Stomach (tissue), 9 donors: ENCODE measurements around the gene SOST. TPM values are rescaled to one million over a fixed set of nuclear protein-coding genes. Genes with fewer than 3 reads are reported as not detected.

Source experiments
- DNase-seq, 2 donors: peaks; one replicate each; pipeline versions ENCODE4 v3.0.0 to v3.0.0-alpha.2; 2013 to 2019
- H3K27ac ChIP-seq, 5 donors: fragments of 200-600 bp in 4 of 5; sonication (generic) in 4 of 5; one replicate each; pipeline ENCODE4 v1.5.1; 2013 to 2019; ENCODE audit warnings: mild to moderate bottlenecking in 1 of 5, moderate library complexity in 1 of 5
- H3K27me3 ChIP-seq, 3 donors: fragments of 200-600 bp; sonication (generic); one replicate each; pipeline ENCODE4 v1.5.1; 2017 to 2019; ENCODE audit warnings: mixed run types in 1 of 3
- H3K36me3 ChIP-seq, 4 donors: fragments of 200-600 bp; sonication (generic); 1 replicate in 3 of 4; 2 replicates in 1 of 4; pipeline ENCODE4 v1.5.1; 2016 to 2019
- H3K4me1 ChIP-seq, 4 donors: fragments of 200-600 bp; sonication (generic); one replicate each; pipeline ENCODE4 v1.5.1; 2016 to 2019
- H3K4me3 ChIP-seq, 4 donors: fragments of 200-600 bp; sonication (generic) in 3 of 4; one replicate each; pipeline ENCODE4 v1.5.1; 2016 to 2019; ENCODE audit warnings: mild to moderate bottlenecking in 1 of 4
- H3K9me3 ChIP-seq, 4 donors: fragments of 200-600 bp; sonication (generic); one replicate each; pipeline ENCODE4 v1.5.1; 2016 to 2019
- EP300 ChIP-seq: sonication (generic); formaldehyde crosslinking; IDR thresholded peaks from one replicate; pipeline ENCODE4 v1.6.1; 2017; ENCODE audit warnings: antibody characterized with exemption
- POLR2A ChIP-seq, 4 donors: fragments of 450-650 bp; IDR thresholded peaks; one replicate each; pipeline ENCODE4 v1.6.1; 2016; ENCODE audit warnings: antibody characterized with exemption in 4 of 4, control low read depth in 2 of 4, mild to moderate bottlenecking in 1 of 4, moderate library complexity in 1 of 4
- POLR2AphosphoS5 ChIP-seq, 3 donors: sonication (generic); formaldehyde crosslinking; IDR thresholded peaks; one replicate each; pipeline ENCODE4 v1.6.1; 2016; ENCODE audit warnings: antibody characterized with exemption in 3 of 3
- WGBS, 5 donors: extraction: QIAGEN DNeasy Blood & Tissue Kit in 3 of 5; methylation state at CpG; one replicate each; pipeline versions ENCODE4 v1.1.5 to v1.1.7; 2013 to 2018; 5-methylcytosine and 5-hydroxymethylcytosine counted together
- intact Hi-C: fragments of 100-400 bp; cut with DNase I; formaldehyde crosslinking; loops from one replicate; pipeline ENCODE4 v1.15.1; 2023; ENCODE audit warnings: low total_unique reads
- polyA plus RNA-seq, 3 donors: library from polyadenylated mRNA; stranded (reverse); fragments of 200-250 nt; gene quantifications; one replicate each; pipeline ENCODE4 v1.2.3, GENCODE V29; 2013
- total RNA-seq, 5 donors: library from RNA; depleted of rRNA; stranded (reverse); fragments of >200 nt; gene quantifications; one replicate each; pipeline versions ENCODE4 v1.1.0 to v1.2.3, GENCODE V29; 2014 to 2016
- TF ChIP-seq, protein P1 (sequence below), 7 experiments: fragments of 450-650 bp in 4 of 7; fragments of 200-600 bp in 3 of 7; sonication (generic) in 3 of 7; IDR thresholded peaks; one replicate each; pipeline ENCODE4 v1.5.1; 2016 to 2019; ENCODE audit warnings: antibody characterized with exemption in 7 of 7, control low read depth in 2 of 7, mild to moderate bottlenecking in 1 of 7
- donor health status: healthy with polysubstance abuse.
- donor health status: Bipolar disorder and iron deficiency.
- donor health status: healthy.

The SOST gene
- total and polyA plus RNA-seq, 8 donors, result not detected

DNA sequence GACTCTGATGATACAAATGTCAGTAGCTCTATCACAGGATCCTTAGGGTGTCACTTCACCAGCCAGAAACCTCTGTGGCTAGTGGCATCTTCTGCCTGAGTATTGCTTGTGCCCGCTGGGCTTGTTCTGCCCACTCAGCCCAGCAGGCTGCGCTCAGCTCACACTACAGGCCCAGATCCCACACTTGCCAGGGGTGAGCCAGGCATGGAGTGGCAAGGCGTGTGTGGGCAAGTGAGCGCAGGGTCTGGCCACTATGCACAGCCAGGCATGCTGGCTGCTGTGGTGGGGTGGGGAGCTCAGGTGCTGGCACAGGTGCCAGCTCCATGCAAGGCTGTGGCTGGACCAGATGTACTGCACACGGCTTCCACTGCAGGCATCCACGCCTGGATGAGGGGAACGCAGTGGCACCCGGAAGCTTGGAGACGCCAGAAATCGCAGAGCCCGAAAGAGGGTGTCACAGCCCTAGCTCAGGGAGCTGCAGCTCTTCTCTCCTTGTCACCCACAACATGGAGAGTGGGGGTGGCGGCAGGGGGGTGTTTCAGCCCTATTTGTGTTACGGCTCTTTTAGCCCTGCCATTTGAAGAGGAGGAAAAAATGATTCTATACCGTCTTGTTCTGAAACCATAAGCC lies 31.8 kb upstream of the SOST start:
- no peak overlapping the region for H3K4me3 ChIP-seq
- no peak for DNase-seq
- peaks cover 0 to 7% (median 0%) of the 10 kb centered on the region in 3 donors for H3K27me3 ChIP-seq
- H3K4me1 ChIP-seq, result no peaks in the 10 kb centered on the region
- no peak overlapping the region for H3K27ac ChIP-seq
- 76 to 87% (median 82%) methylated on average over 7 to 14 of the region's 14 CpGs for WGBS, 5 donors
- H3K9me3 ChIP-seq, result no peaks in the 10 kb centered on the region
- intact Hi-C loops, result no loop called here
- TF ChIP-seq EP300, result no peak
- no peak for TF ChIP-seq POLR2A (IDR thresholded peaks at IDR 0.05)
- TF ChIP-seq POLR2AphosphoS5 (IDR thresholded peaks at IDR 0.05), result no peak
- TF ChIP-seq, protein P1, sequence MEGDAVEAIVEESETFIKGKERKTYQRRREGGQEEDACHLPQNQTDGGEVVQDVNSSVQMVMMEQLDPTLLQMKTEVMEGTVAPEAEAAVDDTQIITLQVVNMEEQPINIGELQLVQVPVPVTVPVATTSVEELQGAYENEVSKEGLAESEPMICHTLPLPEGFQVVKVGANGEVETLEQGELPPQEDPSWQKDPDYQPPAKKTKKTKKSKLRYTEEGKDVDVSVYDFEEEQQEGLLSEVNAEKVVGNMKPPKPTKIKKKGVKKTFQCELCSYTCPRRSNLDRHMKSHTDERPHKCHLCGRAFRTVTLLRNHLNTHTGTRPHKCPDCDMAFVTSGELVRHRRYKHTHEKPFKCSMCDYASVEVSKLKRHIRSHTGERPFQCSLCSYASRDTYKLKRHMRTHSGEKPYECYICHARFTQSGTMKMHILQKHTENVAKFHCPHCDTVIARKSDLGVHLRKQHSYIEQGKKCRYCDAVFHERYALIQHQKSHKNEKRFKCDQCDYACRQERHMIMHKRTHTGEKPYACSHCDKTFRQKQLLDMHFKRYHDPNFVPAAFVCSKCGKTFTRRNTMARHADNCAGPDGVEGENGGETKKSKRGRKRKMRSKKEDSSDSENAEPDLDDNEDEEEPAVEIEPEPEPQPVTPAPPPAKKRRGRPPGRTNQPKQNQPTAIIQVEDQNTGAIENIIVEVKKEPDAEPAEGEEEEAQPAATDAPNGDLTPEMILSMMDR (IDR thresholded peaks at IDR 0.05), result peak in 2 of 7 experiments; percentile 6 to 7
- no peaks in the 10 kb centered on the region for H3K36me3 ChIP-seq

DNA sequence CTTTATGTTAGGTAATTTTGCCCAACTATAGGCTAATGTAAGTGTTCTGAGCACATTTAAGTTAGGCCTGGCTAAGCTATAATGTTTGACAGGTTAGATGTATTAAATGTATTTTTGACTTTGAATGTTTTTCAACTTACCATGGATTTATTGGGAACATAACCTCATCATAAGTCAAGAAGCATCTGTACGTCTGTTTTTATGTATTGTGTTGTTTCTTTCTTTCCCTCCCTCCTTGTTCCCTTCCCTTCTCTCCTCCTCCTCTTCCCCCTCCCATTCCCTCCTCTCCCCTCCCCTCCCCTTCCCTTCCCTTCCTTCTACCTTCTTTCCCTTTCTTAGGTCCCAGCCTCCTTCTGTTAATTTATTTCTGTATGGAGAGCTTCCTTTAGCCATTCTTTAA lies 30.9 kb upstream of the SOST start:
- Histone ChIP-seq H3K36me3 (no peaks in the 10 kb centered on the region), H3K4me1 (no peaks in the 10 kb centered on the region), H3K27ac (no peak overlapping the region), H3K4me3 (no peak overlapping the region), H3K27me3 (peaks cover 0 to 7% (median 0%) of the 10 kb centered on the region in 3 donors), H3K9me3 (no peaks in the 10 kb centered on the region)
- DNase-seq, result no peak
- TF ChIP-seq POLR2AphosphoS5 (IDR thresholded peaks at IDR 0.05) (no peak), EP300 (no peak), POLR2A (IDR thresholded peaks at IDR 0.05) (no peak)
- TF ChIP-seq, protein P1 (IDR thresholded peaks at IDR 0.05), result no peak
- 72 to 96% (median 88%) methylated on average over 1 of the region's 1 CpG for WGBS, 5 donors
- intact Hi-C loops, result no loop called here

DNA sequence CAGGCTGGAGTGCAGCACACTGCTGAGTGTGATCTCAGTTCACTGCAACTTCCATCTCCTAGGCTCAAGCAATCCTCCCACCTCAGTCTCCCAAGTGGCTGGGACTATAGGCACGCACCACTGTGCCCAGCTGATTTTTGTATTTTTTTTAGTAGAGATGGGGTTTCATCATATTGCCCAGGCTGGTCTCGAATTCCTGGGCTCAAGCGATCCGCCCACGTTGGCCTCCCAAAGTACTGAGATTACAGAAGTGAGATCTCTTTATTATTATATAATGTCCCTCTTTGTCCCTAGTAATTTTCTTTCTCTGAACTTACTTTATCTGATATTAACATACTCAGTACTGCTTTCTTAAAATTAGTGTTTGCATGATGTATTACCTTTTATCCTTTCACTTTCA lies 29.9 kb upstream of the SOST start:
- DNase-seq, result no peak
- Histone ChIP-seq H3K27me3 (peaks cover 0 to 7% (median 0%) of the 10 kb centered on the region in 3 donors), H3K4me3 (no peak overlapping the region), H3K4me1 (no peaks in the 10 kb centered on the region), H3K9me3 (no peaks in the 10 kb centered on the region), H3K36me3 (no peaks in the 10 kb centered on the region), H3K27ac (no peak overlapping the region)
- no peak for TF ChIP-seq EP300
- no peak for TF ChIP-seq POLR2AphosphoS5 (IDR thresholded peaks at IDR 0.05)
- TF ChIP-seq POLR2A (IDR thresholded peaks at IDR 0.05), result no peak
- TF ChIP-seq, protein P1 (IDR thresholded peaks at IDR 0.05), result no peak
- intact Hi-C loops, result no loop called here
- 78 to 86% (median 80%) methylated on average over 5 of the region's 5 CpGs for WGBS, 5 donors

DNA sequence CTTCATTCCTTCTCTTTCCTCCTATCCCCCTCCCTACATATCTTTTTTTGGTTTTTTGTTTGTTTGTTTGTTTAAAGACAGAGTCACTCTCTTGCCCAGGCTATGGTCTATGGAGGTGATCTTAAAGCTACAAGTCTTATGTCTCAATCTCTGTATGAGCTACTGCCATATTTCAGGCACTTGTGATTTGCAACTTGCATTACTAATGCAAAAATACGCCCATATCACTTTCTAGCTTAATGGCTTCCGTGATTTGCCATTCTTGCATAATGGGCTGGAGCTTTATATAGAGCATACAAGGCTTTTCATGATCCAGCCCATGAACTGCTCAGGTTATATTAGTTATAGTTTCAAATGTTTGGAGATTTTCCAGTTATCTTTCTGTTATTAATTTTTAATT lies 29.1 kb upstream of the SOST start:
- H3K4me3 ChIP-seq, result no peak overlapping the region
- WGBS, 5 donors, result 68 to 85% (median 76%) methylated on average over 2 of the region's 2 CpGs
- no peak for DNase-seq
- H3K9me3 ChIP-seq, result no peaks in the 10 kb centered on the region
- no peaks in the 10 kb centered on the region for H3K4me1 ChIP-seq
- no peaks in the 10 kb centered on the region for H3K36me3 ChIP-seq
- intact Hi-C loops, result no loop called here
- peaks cover 0 to 7% (median 0%) of the 10 kb centered on the region in 3 donors for H3K27me3 ChIP-seq
- TF ChIP-seq POLR2A (IDR thresholded peaks at IDR 0.05) (no peak), EP300 (no peak), POLR2AphosphoS5 (IDR thresholded peaks at IDR 0.05) (no peak)
- TF ChIP-seq, protein P1 (IDR thresholded peaks at IDR 0.05), result no peak
- H3K27ac ChIP-seq, result no peak overlapping the region
